HepG2 (cell line): ENCODE measurements around the gene P4HA3. TPM values are rescaled to one million over a fixed set of nuclear protein-coding genes. Genes with fewer than 3 reads are reported as not detected.

Experiments
- ATAC-seq: fragments of 200-7000 bp; cut with Tn5 transposase; 3 replicates; pipeline ENCODE4 v1.9.1; 2020; ENCODE audit warnings: mild to moderate bottlenecking, moderate library complexity
- BruUV-seq: library from RNA; stranded (reverse); fragments of 400-500 nt; replicated peaks from 2 replicates; lab custom pipeline; 2021; lab: Mats Ljungman, UMichigan
- CTCF ChIA-PET: fragments of 300-600 bp; formaldehyde crosslinking; extraction: SDS; loops from one replicate; lab custom pipeline; 2021; ENCODE audit warnings: low total read pairs, inconsistent platforms, low intra/inter-chr PET ratio; lab: Yijun Ruan, JAX
- POLR2A ChIA-PET: fragments of 350-600 bp; sonication (Branson Sonifier 250); formaldehyde crosslinking; loops from one replicate; lab custom pipeline; 2020; ENCODE audit warnings: antibody characterized with exemption, inconsistent platforms; lab: Yijun Ruan, JAX
- DNase-seq: peaks from one replicate; pipeline ENCODE4 v3.0.0-alpha.2; 2015; ENCODE audit warnings: low spot score
- FAIRE-seq: peaks from 3 replicates; lab custom pipeline; 2011; peaks lifted over from hg19 to GRCh38; lab: Jason Lieb, UNC
- H2AFZ ChIP-seq: one replicate; pipeline ENCODE4 v1.6.1; 2011; ENCODE audit warnings: low read length, inconsistent platforms
- H3K27ac ChIP-seq: fragments of 300-600 bp; 3 replicates; pipeline ENCODE4 v1.8.0; 2011; ENCODE audit warnings: mixed run types, mild to moderate bottlenecking, mixed read lengths, low read length, inconsistent platforms; ENCODE audit not compliant: insufficient read depth; ENCODE audit errors: extremely low read length
- H3K27me3 ChIP-seq, 2 experiments: fragments of 200-600 bp in 1 of 2; 2 replicates in 1 of 2; 3 replicates in 1 of 2; pipeline versions ENCODE4 v1.6.0 to v1.8.0; 2011; ENCODE audit warnings: low read length in 2 of 2, mild to moderate bottlenecking in 2 of 2, moderate library complexity in 2 of 2, inconsistent platforms in 1 of 2; ENCODE audit not compliant: insufficient read depth in 2 of 2, control insufficient read depth in 1 of 2
- H3K36me3 ChIP-seq, 2 experiments: fragments of 200-600 bp in 1 of 2; replicated peaks in 1 of 2; 2 replicates in 1 of 2; 3 replicates in 1 of 2; pipeline versions ENCODE4 v1.5.1 to v1.8.0; 2011; ENCODE audit warnings: low read length in 2 of 2, inconsistent platforms in 1 of 2; ENCODE audit not compliant: insufficient read depth in 2 of 2, control insufficient read depth in 1 of 2
- H3K4me1 ChIP-seq: 2 replicates; pipeline ENCODE4 v1.5.1; 2012; ENCODE audit warnings: low read length, inconsistent platforms; ENCODE audit not compliant: insufficient read depth
- H3K4me2 ChIP-seq: 2 replicates; pipeline ENCODE4 v1.6.0; 2011; ENCODE audit warnings: low read depth, low read length, inconsistent platforms
- H3K4me3 ChIP-seq, 3 experiments: fragments of 200-600 bp in 1 of 3; sonication (generic), shearing (Covaris generic) in 1 of 3; replicated peaks in 1 of 3; 2 replicates each; pipeline ENCODE4 v1.5.1; 2011 to 2016; ENCODE audit warnings: low read length in 3 of 3, inconsistent platforms in 2 of 3, low read depth in 2 of 3, mild to moderate bottlenecking in 2 of 3, control low read depth in 1 of 3, mixed read lengths in 1 of 3; ENCODE audit not compliant: insufficient read depth in 1 of 3
- H3K79me2 ChIP-seq: one replicate; pipeline ENCODE4 v1.6.1; 2011; ENCODE audit warnings: low read length, inconsistent platforms; ENCODE audit not compliant: insufficient read depth
- H3K9ac ChIP-seq: 2 replicates; pipeline ENCODE4 v1.6.0; 2011; ENCODE audit warnings: mild to moderate bottlenecking, low read depth, low read length, inconsistent platforms; ENCODE audit not compliant: insufficient read depth
- H3K9me3 ChIP-seq: 2 replicates; pipeline ENCODE4 v1.5.1; 2012; ENCODE audit warnings: mild to moderate bottlenecking, low read length
- H4K20me1 ChIP-seq: 2 replicates; pipeline ENCODE4 v1.6.0; 2011; ENCODE audit warnings: inconsistent platforms, mild to moderate bottlenecking, low read length, moderate library complexity; ENCODE audit not compliant: insufficient read depth
- PHF21A ChIP-seq: sonication (generic); formaldehyde crosslinking; IDR thresholded peaks from 2 replicates; pipeline ENCODE4 v1.5.0; 2020; ENCODE audit warnings: mild to moderate bottlenecking, missing genetic modification reagents
- POGZ ChIP-seq: sonication (generic); formaldehyde crosslinking; IDR thresholded peaks from 2 replicates; pipeline ENCODE4 v1.4.0; 2020; ENCODE audit warnings: mild to moderate bottlenecking, missing genetic modification reagents
- RARA ChIP-seq: IDR thresholded peaks from 2 replicates; pipeline ENCODE4 v1.6.1; 2016; ENCODE audit warnings: missing genetic modification reagents, missing compliant biosample characterization
- SCMH1 ChIP-seq: sonication (generic); formaldehyde crosslinking; IDR thresholded peaks from 2 replicates; pipeline ENCODE4 v1.9.0; 2021; ENCODE audit warnings: missing genetic modification reagents, mild to moderate bottlenecking, borderline replicate concordance
- SMAD1 ChIP-seq: sonication (generic); formaldehyde crosslinking; IDR thresholded peaks from 2 replicates; pipeline ENCODE4 v1.4.0; 2020; ENCODE audit warnings: missing genetic modification reagents, low read depth, mild to moderate bottlenecking, borderline replicate concordance
- SMAD3 ChIP-seq: sonication (generic); formaldehyde crosslinking; IDR thresholded peaks from 2 replicates; pipeline ENCODE4 v1.4.0; 2020; ENCODE audit warnings: missing genetic modification reagents
- SNAPC2 ChIP-seq: sonication (generic); formaldehyde crosslinking; IDR thresholded peaks from 2 replicates; pipeline ENCODE4 v1.8.1; 2022; ENCODE audit warnings: mild to moderate bottlenecking, missing genetic modification reagents
- SRSF9 ChIP-seq: fragments of 200-400 bp; formaldehyde crosslinking; IDR thresholded peaks from 2 replicates; pipeline ENCODE4 v1.6.1; 2018; ENCODE audit warnings: borderline replicate concordance, mild to moderate bottlenecking, low read depth, low read length; ENCODE audit not compliant: insufficient read depth, poor library complexity, severe bottlenecking
- ZNF232 ChIP-seq: sonication (generic); formaldehyde crosslinking; IDR thresholded peaks from 2 replicates; pipeline ENCODE4 v1.4.0; 2020; ENCODE audit warnings: missing genetic modification reagents, borderline replicate concordance
- ZNF326 ChIP-seq: sonication (generic); formaldehyde crosslinking; IDR thresholded peaks from 2 replicates; pipeline ENCODE4 v1.4.0; 2020; ENCODE audit warnings: missing genetic modification reagents, borderline replicate concordance
- ZNF563 ChIP-seq: sonication (generic); formaldehyde crosslinking; IDR thresholded peaks from 2 replicates; pipeline ENCODE4 v1.8.0; 2022; ENCODE audit warnings: mild to moderate bottlenecking, moderate library complexity, missing genetic modification reagents
- ZNF589 ChIP-seq: sonication (generic); formaldehyde crosslinking; conservative IDR thresholded peaks from 2 replicates; pipeline ENCODE4 v1.8.0; 2022; ENCODE audit warnings: mild to moderate bottlenecking, moderate library complexity, missing genetic modification reagents
- WGBS: methylation state at CpG from one replicate; pipeline ENCODE4 v1.1.6; 2017; ENCODE audit warnings: low lambda C conversion rate; 5-methylcytosine and 5-hydroxymethylcytosine counted together
- in situ Hi-C: cut with HindIII; loops from 2 replicates; pipeline ENCODE4 v1.10.0; 2017; ENCODE audit warnings: low pct_unique_long_range_greater_than_20kb; ENCODE audit not compliant: extremely low pct_ligation_motif_present
- intact Hi-C: fragments of 100-400 bp; cut with micrococcal nuclease; formaldehyde crosslinking; loops from one replicate; pipeline ENCODE4 v1.10.0; 2022; ENCODE audit not compliant: unreplicated experiment
- polyA plus RNA-seq, 8 experiments: library from polyadenylated mRNA; depleted of rRNA in 3 of 8; stranded (reverse) in 7 of 8; unstranded in 1 of 8; fragments of >200 nt; fragmentation: Illumina TruSeq in 4 of 8; extraction: Trizol in 4 of 8; gene quantifications; 2 replicates each; pipeline versions ENCODE4 v1.2.1 to v1.2.3, GENCODE V29; 2011 to 2016; ENCODE audit warnings: low read depth in 4 of 8, missing spikeins in 1 of 8, mixed read lengths in 1 of 8; ENCODE audit not compliant: insufficient read depth in 1 of 8
- total RNA-seq, 5 experiments: library from RNA; depleted of rRNA; stranded (reverse); fragments of >200 nt; fragmentation: Illumina TruSeq; extraction: Trizol; gene quantifications; 2 replicates each; pipeline ENCODE4 v1.2.3, GENCODE V29; 2016; ENCODE audit warnings: low read depth in 1 of 5
- TF ChIP-seq, protein P1 (sequence below): sonication (generic); formaldehyde crosslinking; IDR thresholded peaks from 2 replicates; pipeline ENCODE4 v1.4.0; 2020; ENCODE audit warnings: missing genetic modification reagents, borderline replicate concordance
- TF ChIP-seq, protein P2 (sequence below): sonication (generic); formaldehyde crosslinking; IDR thresholded peaks from 2 replicates; pipeline ENCODE4 v1.4.0; 2020; ENCODE audit warnings: missing genetic modification reagents
- TF ChIP-seq, protein P3 (sequence below): sonication (generic); formaldehyde crosslinking; IDR thresholded peaks from 2 replicates; pipeline ENCODE4 v1.5.0; 2020; ENCODE audit warnings: mild to moderate bottlenecking, missing genetic modification reagents, moderate library complexity

Gene P4HA3
- total and polyA plus RNA-seq, 2 of the 13 experiments (the other 11 are each of a cell fraction or from before 2014, with no cell fraction given): not detected

DNA sequence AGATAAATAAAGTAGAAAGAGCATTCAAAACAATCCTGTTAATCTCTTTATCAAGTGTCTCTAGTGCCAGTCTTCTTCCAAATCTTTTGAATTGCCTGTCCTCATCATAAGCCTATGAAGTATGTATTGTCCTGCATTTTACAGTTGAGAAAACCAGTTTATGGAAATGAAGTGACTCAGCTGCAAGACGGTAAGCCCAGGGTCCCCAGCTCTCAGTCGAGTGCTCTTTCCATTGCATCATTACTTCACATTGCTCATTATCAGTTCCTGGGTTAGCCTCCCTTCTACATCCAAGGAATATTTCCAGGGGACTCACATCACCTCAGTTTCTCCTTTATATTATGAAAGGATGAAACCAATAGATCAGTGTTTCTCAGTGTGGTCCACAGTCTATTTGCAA is 9.1 kb upstream of the P4HA3 start:
- H3K27ac ChIP-seq: no peak overlapping the region
- no TSS peak for BruUV-seq
- H3K9ac ChIP-seq: no peak overlapping the region
- H3K79me2 ChIP-seq: no peaks in the 10 kb centered on the region
- H3K27me3 ChIP-seq: peaks cover 0 to 9% of the 10 kb centered on the region in 2 experiments; a peak in 2 of 5 replicates
- no peak overlapping the region for H3K4me3 ChIP-seq
- WGBS: 0% methylated on average over 2 of the region's 2 CpGs
- H3K36me3 ChIP-seq: no peaks in the 10 kb centered on the region
- H3K9me3 ChIP-seq: peaks cover 14% of the 10 kb centered on the region
- ChIA-PET CTCF (no interaction called here), POLR2A (no interaction called here)
- no peaks in the 10 kb centered on the region for H3K4me1 ChIP-seq
- no peak overlapping the region for H3K4me2 ChIP-seq
- DNase-seq: no peak
- no peak overlapping the region for H2AFZ ChIP-seq
- in situ Hi-C loops: loop anchor here (10.0 kb wide), 1 partner anchor 56 kb away; no protein-coding TSS in a partner anchor
- intact Hi-C loops: loop anchor here (2.0 to 5.0 kb wide), 2 partner anchors 63 to 356 kb away; no protein-coding TSS in a partner anchor
- FAIRE-seq: no peak
- no peaks in the 10 kb centered on the region for H4K20me1 ChIP-seq
- ATAC-seq: no peak
- TF ChIP-seq PHF21A (CRISPR knock-in tag): no peak
- no peak for TF ChIP-seq SMAD3 (CRISPR knock-in tag)
- TF ChIP-seq ZNF232 (CRISPR knock-in tag): no peak
- TF ChIP-seq, protein P1, sequence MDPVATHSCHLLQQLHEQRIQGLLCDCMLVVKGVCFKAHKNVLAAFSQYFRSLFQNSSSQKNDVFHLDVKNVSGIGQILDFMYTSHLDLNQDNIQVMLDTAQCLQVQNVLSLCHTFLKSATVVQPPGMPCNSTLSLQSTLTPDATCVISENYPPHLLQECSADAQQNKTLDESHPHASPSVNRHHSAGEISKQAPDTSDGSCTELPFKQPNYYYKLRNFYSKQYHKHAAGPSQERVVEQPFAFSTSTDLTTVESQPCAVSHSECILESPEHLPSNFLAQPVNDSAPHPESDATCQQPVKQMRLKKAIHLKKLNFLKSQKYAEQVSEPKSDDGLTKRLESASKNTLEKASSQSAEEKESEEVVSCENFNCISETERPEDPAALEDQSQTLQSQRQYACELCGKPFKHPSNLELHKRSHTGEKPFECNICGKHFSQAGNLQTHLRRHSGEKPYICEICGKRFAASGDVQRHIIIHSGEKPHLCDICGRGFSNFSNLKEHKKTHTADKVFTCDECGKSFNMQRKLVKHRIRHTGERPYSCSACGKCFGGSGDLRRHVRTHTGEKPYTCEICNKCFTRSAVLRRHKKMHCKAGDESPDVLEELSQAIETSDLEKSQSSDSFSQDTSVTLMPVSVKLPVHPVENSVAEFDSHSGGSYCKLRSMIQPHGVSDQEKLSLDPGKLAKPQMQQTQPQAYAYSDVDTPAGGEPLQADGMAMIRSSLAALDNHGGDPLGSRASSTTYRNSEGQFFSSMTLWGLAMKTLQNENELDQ: no peak
- no peak for TF ChIP-seq SMAD1 (CRISPR knock-in tag)
- TF ChIP-seq SRSF9: no peak
- TF ChIP-seq, protein P2, sequence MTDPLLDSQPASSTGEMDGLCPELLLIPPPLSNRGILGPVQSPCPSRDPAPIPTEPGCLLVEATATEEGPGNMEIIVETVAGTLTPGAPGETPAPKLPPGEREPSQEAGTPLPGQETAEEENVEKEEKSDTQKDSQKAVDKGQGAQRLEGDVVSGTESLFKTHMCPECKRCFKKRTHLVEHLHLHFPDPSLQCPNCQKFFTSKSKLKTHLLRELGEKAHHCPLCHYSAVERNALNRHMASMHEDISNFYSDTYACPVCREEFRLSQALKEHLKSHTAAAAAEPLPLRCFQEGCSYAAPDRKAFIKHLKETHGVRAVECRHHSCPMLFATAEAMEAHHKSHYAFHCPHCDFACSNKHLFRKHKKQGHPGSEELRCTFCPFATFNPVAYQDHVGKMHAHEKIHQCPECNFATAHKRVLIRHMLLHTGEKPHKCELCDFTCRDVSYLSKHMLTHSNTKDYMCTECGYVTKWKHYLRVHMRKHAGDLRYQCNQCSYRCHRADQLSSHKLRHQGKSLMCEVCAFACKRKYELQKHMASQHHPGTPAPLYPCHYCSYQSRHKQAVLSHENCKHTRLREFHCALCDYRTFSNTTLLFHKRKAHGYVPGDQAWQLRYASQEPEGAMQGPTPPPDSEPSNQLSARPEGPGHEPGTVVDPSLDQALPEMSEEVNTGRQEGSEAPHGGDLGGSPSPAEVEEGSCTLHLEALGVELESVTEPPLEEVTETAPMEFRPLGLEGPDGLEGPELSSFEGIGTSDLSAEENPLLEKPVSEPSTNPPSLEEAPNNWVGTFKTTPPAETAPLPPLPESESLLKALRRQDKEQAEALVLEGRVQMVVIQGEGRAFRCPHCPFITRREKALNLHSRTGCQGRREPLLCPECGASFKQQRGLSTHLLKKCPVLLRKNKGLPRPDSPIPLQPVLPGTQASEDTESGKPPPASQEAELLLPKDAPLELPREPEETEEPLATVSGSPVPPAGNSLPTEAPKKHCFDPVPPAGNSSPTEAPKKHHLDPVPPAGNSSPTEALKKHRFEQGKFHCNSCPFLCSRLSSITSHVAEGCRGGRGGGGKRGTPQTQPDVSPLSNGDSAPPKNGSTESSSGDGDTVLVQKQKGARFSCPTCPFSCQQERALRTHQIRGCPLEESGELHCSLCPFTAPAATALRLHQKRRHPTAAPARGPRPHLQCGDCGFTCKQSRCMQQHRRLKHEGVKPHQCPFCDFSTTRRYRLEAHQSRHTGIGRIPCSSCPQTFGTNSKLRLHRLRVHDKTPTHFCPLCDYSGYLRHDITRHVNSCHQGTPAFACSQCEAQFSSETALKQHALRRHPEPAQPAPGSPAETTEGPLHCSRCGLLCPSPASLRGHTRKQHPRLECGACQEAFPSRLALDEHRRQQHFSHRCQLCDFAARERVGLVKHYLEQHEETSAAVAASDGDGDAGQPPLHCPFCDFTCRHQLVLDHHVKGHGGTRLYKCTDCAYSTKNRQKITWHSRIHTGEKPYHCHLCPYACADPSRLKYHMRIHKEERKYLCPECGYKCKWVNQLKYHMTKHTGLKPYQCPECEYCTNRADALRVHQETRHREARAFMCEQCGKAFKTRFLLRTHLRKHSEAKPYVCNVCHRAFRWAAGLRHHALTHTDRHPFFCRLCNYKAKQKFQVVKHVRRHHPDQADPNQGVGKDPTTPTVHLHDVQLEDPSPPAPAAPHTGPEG (CRISPR knock-in tag): no peak
- no peak for TF ChIP-seq SNAPC2
- no peak for TF ChIP-seq ZNF563 (CRISPR knock-in tag)
- TF ChIP-seq, protein P3, sequence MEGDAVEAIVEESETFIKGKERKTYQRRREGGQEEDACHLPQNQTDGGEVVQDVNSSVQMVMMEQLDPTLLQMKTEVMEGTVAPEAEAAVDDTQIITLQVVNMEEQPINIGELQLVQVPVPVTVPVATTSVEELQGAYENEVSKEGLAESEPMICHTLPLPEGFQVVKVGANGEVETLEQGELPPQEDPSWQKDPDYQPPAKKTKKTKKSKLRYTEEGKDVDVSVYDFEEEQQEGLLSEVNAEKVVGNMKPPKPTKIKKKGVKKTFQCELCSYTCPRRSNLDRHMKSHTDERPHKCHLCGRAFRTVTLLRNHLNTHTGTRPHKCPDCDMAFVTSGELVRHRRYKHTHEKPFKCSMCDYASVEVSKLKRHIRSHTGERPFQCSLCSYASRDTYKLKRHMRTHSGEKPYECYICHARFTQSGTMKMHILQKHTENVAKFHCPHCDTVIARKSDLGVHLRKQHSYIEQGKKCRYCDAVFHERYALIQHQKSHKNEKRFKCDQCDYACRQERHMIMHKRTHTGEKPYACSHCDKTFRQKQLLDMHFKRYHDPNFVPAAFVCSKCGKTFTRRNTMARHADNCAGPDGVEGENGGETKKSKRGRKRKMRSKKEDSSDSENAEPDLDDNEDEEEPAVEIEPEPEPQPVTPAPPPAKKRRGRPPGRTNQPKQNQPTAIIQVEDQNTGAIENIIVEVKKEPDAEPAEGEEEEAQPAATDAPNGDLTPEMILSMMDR (CRISPR knock-in tag): no peak
- TF ChIP-seq POGZ (CRISPR knock-in tag): no peak
- TF ChIP-seq RARA: no peak
- TF ChIP-seq ZNF326: no peak
- TF ChIP-seq ZNF589 (CRISPR knock-in tag): no peak
- TF ChIP-seq SCMH1 (CRISPR knock-in tag): no peak
